Liver (tissue), 3 donors: ENCODE data around the gene FGF11.

Experiments used
- EGR1 ChIP-seq, 2 donors: IDR thresholded peaks; 2 replicates each; pipeline ENCODE4 v1.6.1; 2016 to 2018; ENCODE audit warnings: antibody characterized with exemption in 2 of 2, low read depth in 2 of 2
- GABPA ChIP-seq, 2 donors: IDR thresholded peaks in 1 of 2; conservative IDR thresholded peaks in 1 of 2; 2 replicates each; pipeline ENCODE4 v1.6.1; 2016; ENCODE audit warnings: antibody characterized with exemption in 2 of 2, mild to moderate bottlenecking in 1 of 2, moderate library complexity in 1 of 2
- HNF4G ChIP-seq: IDR thresholded peaks from 2 replicates; pipeline ENCODE4 v1.6.1; 2016; ENCODE audit warnings: antibody characterized with exemption
- JUND ChIP-seq, 2 donors: IDR thresholded peaks; 2 replicates each; pipeline ENCODE4 v1.6.1; 2016; ENCODE audit warnings: antibody characterized with exemption in 2 of 2
- RAD21 ChIP-seq, 2 donors: IDR thresholded peaks; 2 replicates each; pipeline ENCODE4 v1.6.1; 2016; ENCODE audit warnings: antibody characterized with exemption in 2 of 2, mild to moderate bottlenecking in 2 of 2
- SP1 ChIP-seq: IDR thresholded peaks from 2 replicates; pipeline ENCODE4 v1.6.1; 2018; ENCODE audit warnings: antibody characterized with exemption, mild to moderate bottlenecking
- TAF1 ChIP-seq: conservative IDR thresholded peaks from 2 replicates; pipeline ENCODE4 v1.6.1; 2016; ENCODE audit warnings: antibody characterized with exemption, mild to moderate bottlenecking
- YY1 ChIP-seq: IDR thresholded peaks from 2 replicates; pipeline ENCODE4 v1.6.1; 2016; ENCODE audit warnings: antibody characterized with exemption, mild to moderate bottlenecking
- TF ChIP-seq, protein P1 (sequence below): fragments of 150-350 bp; IDR thresholded peaks from 2 replicates; pipeline ENCODE4 v1.5.1; 2017; ENCODE audit warnings: improper control_type of control experiment, low read depth, low read length; ENCODE audit not compliant: missing input control
- TF ChIP-seq, protein P2 (sequence below): IDR thresholded peaks from 2 replicates; pipeline ENCODE4 v1.6.1; 2016; ENCODE audit warnings: antibody characterized with exemption, mild to moderate bottlenecking
- TF ChIP-seq, protein P3 (sequence below): IDR thresholded peaks from 2 replicates; pipeline ENCODE4 v1.6.1; 2016; ENCODE audit warnings: antibody characterized with exemption
- TF ChIP-seq, protein P4 (sequence below): IDR thresholded peaks from 2 replicates; pipeline ENCODE4 v1.6.1; 2016; ENCODE audit warnings: antibody characterized with exemption
- TF ChIP-seq, protein P5 (sequence below): IDR thresholded peaks from 2 replicates; pipeline ENCODE4 v1.6.1; 2016; ENCODE audit warnings: antibody characterized with exemption
- donor health status: healthy.
- donor health status: healthy.

DNA sequence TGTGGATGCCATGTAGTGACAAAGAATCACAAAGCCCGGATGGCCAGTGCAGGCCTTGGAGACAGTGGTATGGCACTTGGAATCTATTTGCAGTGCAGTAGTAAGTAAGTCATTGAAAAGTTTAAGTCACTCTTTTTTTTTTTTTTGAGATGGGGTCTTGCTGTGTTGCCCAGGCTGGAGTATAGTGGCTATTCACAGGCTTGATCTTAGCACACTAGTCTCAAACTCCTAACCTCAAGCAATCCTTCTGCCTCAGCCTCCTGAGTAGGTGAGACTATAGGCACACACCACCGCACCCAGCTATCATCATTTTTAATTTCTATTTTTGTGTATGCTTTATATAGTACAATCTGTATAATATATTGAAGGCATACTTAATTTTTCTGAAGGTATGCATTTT, 40.7 kb upstream of the FGF11 start:
- TF ChIP-seq, protein P1, sequence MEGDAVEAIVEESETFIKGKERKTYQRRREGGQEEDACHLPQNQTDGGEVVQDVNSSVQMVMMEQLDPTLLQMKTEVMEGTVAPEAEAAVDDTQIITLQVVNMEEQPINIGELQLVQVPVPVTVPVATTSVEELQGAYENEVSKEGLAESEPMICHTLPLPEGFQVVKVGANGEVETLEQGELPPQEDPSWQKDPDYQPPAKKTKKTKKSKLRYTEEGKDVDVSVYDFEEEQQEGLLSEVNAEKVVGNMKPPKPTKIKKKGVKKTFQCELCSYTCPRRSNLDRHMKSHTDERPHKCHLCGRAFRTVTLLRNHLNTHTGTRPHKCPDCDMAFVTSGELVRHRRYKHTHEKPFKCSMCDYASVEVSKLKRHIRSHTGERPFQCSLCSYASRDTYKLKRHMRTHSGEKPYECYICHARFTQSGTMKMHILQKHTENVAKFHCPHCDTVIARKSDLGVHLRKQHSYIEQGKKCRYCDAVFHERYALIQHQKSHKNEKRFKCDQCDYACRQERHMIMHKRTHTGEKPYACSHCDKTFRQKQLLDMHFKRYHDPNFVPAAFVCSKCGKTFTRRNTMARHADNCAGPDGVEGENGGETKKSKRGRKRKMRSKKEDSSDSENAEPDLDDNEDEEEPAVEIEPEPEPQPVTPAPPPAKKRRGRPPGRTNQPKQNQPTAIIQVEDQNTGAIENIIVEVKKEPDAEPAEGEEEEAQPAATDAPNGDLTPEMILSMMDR, result no peak
- TF ChIP-seq JUND (IDR thresholded peaks at IDR 0.05) (no peak), SP1 (no peak), RAD21 (IDR thresholded peaks at IDR 0.05) (no peak), EGR1 (IDR thresholded peaks at IDR 0.05; ENCODE audit: low read depth in 2 of 2) (no peak), HNF4G (no peak), TAF1 (no peak), YY1 (no peak), GABPA (IDR thresholded peaks at IDR 0.05 in 1 of 2, conservative IDR thresholded peaks at IDR 0.05 in 1 of 2) (no peak)
- TF ChIP-seq, protein P2, sequence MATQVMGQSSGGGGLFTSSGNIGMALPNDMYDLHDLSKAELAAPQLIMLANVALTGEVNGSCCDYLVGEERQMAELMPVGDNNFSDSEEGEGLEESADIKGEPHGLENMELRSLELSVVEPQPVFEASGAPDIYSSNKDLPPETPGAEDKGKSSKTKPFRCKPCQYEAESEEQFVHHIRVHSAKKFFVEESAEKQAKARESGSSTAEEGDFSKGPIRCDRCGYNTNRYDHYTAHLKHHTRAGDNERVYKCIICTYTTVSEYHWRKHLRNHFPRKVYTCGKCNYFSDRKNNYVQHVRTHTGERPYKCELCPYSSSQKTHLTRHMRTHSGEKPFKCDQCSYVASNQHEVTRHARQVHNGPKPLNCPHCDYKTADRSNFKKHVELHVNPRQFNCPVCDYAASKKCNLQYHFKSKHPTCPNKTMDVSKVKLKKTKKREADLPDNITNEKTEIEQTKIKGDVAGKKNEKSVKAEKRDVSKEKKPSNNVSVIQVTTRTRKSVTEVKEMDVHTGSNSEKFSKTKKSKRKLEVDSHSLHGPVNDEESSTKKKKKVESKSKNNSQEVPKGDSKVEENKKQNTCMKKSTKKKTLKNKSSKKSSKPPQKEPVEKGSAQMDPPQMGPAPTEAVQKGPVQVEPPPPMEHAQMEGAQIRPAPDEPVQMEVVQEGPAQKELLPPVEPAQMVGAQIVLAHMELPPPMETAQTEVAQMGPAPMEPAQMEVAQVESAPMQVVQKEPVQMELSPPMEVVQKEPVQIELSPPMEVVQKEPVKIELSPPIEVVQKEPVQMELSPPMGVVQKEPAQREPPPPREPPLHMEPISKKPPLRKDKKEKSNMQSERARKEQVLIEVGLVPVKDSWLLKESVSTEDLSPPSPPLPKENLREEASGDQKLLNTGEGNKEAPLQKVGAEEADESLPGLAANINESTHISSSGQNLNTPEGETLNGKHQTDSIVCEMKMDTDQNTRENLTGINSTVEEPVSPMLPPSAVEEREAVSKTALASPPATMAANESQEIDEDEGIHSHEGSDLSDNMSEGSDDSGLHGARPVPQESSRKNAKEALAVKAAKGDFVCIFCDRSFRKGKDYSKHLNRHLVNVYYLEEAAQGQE, result no peak
- TF ChIP-seq, protein P3, sequence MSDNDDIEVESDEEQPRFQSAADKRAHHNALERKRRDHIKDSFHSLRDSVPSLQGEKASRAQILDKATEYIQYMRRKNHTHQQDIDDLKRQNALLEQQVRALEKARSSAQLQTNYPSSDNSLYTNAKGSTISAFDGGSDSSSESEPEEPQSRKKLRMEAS, result no peak
- TF ChIP-seq, protein P4, sequence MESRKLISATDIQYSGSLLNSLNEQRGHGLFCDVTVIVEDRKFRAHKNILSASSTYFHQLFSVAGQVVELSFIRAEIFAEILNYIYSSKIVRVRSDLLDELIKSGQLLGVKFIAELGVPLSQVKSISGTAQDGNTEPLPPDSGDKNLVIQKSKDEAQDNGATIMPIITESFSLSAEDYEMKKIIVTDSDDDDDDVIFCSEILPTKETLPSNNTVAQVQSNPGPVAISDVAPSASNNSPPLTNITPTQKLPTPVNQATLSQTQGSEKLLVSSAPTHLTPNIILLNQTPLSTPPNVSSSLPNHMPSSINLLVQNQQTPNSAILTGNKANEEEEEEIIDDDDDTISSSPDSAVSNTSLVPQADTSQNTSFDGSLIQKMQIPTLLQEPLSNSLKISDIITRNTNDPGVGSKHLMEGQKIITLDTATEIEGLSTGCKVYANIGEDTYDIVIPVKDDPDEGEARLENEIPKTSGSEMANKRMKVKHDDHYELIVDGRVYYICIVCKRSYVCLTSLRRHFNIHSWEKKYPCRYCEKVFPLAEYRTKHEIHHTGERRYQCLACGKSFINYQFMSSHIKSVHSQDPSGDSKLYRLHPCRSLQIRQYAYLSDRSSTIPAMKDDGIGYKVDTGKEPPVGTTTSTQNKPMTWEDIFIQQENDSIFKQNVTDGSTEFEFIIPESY, result no peak
- TF ChIP-seq, protein P5, sequence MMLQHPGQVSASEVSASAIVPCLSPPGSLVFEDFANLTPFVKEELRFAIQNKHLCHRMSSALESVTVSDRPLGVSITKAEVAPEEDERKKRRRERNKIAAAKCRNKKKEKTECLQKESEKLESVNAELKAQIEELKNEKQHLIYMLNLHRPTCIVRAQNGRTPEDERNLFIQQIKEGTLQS, result no peak
